PC-3 (cell line): ENCODE measurements around the gene ACVR1. TPM values are rescaled to one million over a fixed set of nuclear protein-coding genes. Genes with fewer than 3 reads are reported as not detected.
A peak's percentile ranks its signal among the peaks of the same experiment; 100 is the strongest.

ENCODE experiments used
- ATAC-seq: fragments of 200-7000 bp; cut with Tn5 transposase; 2 replicates; pipeline ENCODE4 v1.9.1; 2020; ENCODE audit warnings: mild to moderate bottlenecking, moderate library complexity
- BruUV-seq: library from RNA; stranded (reverse); fragments of 400-500 nt; replicated peaks from 2 replicates; lab custom pipeline; 2021; lab: Mats Ljungman, UMichigan
- CTCF ChIA-PET: fragments of 300-600 bp; sonication (Branson Sonifier 250); formaldehyde crosslinking; loops from one replicate; lab custom pipeline; 2022; ENCODE audit warnings: antibody characterized with exemption; lab: Charles Lee
- POLR2A ChIA-PET: fragments of 300-600 bp; sonication (Branson Sonifier 250); formaldehyde crosslinking; loops from one replicate; lab custom pipeline; 2022; ENCODE audit warnings: antibody characterized with exemption; ENCODE audit not compliant: unreplicated experiment; lab: Charles Lee
- DNase-seq: peaks from one replicate; pipeline ENCODE4 v3.0.0-alpha.2; 2015
- H2AFZ ChIP-seq: fragments of 300-600 bp; sonication (generic); 2 replicates; pipeline ENCODE4 v1.6.0; 2016; ENCODE audit warnings: antibody characterized with exemption, low read length
- H3F3A ChIP-seq: fragments of 300-600 bp; sonication (generic); one replicate; pipeline ENCODE4 v1.6.0; 2017; ENCODE audit warnings: antibody characterized with exemption, low read length, control low read depth, mild to moderate bottlenecking; ENCODE audit not compliant: unreplicated experiment
- H3K27ac ChIP-seq: fragments of 300-600 bp; sonication (generic); 2 replicates; pipeline ENCODE4 v1.5.1; 2016; ENCODE audit warnings: mild to moderate bottlenecking, low read length
- H3K27me3 ChIP-seq: fragments of 300-600 bp; sonication (generic); 2 replicates; pipeline ENCODE4 v1.6.1; 2016; ENCODE audit warnings: low read length, mixed read lengths
- H3K36me3 ChIP-seq: fragments of 300-600 bp; sonication (generic); 2 replicates; pipeline ENCODE4 v1.6.1; 2016; ENCODE audit warnings: low read depth, mixed run types, low read length, mixed read lengths
- H3K4me1 ChIP-seq: fragments of 300-600 bp; sonication (generic); 2 replicates; pipeline ENCODE4 v1.5.1; 2016; ENCODE audit warnings: low read length; ENCODE audit not compliant: insufficient read depth
- H3K4me2 ChIP-seq: fragments of 300-600 bp; sonication (generic); 2 replicates; pipeline ENCODE4 v1.6.0; 2016; ENCODE audit warnings: low read length
- H3K4me3 ChIP-seq: fragments of 300-600 bp; sonication (generic); 2 replicates; pipeline ENCODE4 v1.5.1; 2016; ENCODE audit warnings: mild to moderate bottlenecking, low read length, mixed read lengths
- H3K79me2 ChIP-seq: fragments of 300-600 bp; sonication (generic); 2 replicates; pipeline ENCODE4 v1.6.1; 2017; ENCODE audit warnings: low read length, mixed read lengths
- H3K9ac ChIP-seq: fragments of 300-600 bp; sonication (generic); 2 replicates; pipeline ENCODE4 v1.6.0; 2016; ENCODE audit warnings: mild to moderate bottlenecking, low read length
- H3K9me2 ChIP-seq: fragments of 300-600 bp; sonication (generic); replicated peaks from 2 replicates; pipeline ENCODE4 v1.6.1; 2016; ENCODE audit warnings: mixed run types, low read length, mixed read lengths
- H3K9me3 ChIP-seq: fragments of 300-600 bp; sonication (generic); 2 replicates; pipeline ENCODE4 v1.6.1; 2016; ENCODE audit warnings: low read length, mixed read lengths
- H4K20me1 ChIP-seq: fragments of 300-600 bp; sonication (generic); 2 replicates; pipeline ENCODE4 v1.6.1; 2016; ENCODE audit warnings: low read length, mixed read lengths
- EZH2 ChIP-seq: fragments of 300-600 bp; sonication (generic); IDR thresholded peaks from one replicate; pipeline ENCODE4 v1.6.1; 2017; ENCODE audit warnings: antibody characterized with exemption, mild to moderate bottlenecking, low read length; ENCODE audit not compliant: unreplicated experiment
- EZH2phosphoT487 ChIP-seq: fragments of 300-600 bp; sonication (generic); IDR thresholded peaks from 2 replicates; pipeline ENCODE4 v1.6.1; 2018; ENCODE audit warnings: mild to moderate bottlenecking, antibody characterized with exemption, low read length, borderline replicate concordance
- intact Hi-C: fragments of 100-400 bp; cut with micrococcal nuclease; formaldehyde crosslinking; loops from 2 replicates; pipeline ENCODE4 v1.9.0; 2023
- total RNA-seq: library from RNA; depleted of rRNA; stranded (reverse); fragments of >200 nt; gene quantifications from 2 replicates; pipeline ENCODE4 v1.2.3, GENCODE V29; 2014
- TF ChIP-seq, protein P1 (sequence below): fragments of 300-600 bp; sonication (generic); conservative IDR thresholded peaks from 2 replicates; pipeline ENCODE4 v1.5.1; 2017; ENCODE audit warnings: antibody characterized with exemption, low read depth, mild to moderate bottlenecking, low read length

ACVR1 gene
- total RNA-seq, 1 experiment from 2014 or later, result 6.7 TPM

DNA sequence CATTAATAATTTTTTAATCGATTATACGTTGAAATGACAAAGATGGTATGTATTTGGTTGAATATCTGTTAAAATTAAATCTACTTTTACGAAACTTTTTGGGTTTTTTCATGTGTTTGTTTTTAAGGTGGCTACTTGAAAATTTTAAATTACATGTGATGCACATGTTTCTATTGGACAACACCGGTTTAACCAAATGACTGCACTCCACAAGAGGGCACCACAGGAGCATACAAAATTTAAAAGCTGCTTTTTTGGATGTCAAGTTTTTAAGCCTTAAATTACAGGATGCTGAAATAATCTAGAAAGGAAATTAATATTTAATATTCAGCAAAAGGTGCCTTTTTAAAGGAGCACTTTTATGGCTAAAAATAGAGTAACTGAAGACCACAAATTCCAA is 98.7 kb downstream of the ACVR1 start:
- DNase-seq (peak; percentile 77), ATAC-seq (peak; percentile 37)
- intact Hi-C loops, result loop anchor here (1.0 to 10.0 kb wide), 5 partner anchors 99 to 970 kb away; partner anchors contain the start of gene ACVR1
- ChIA-PET CTCF (interaction anchor here (1.0 kb wide), 1 partner anchor 205 kb away, joined by 3 read pairs; no protein-coding TSS in a partner anchor), POLR2A (no interaction called here)
- Histone ChIP-seq H3K9me2 (no peaks in the 10 kb centered on the region), H3K9ac (no peak overlapping the region), H4K20me1 (no peaks in the 10 kb centered on the region), H3K27ac (no peak overlapping the region), H3F3A (no peaks in the 10 kb centered on the region), H3K79me2 (no peaks in the 10 kb centered on the region), H3K36me3 (no peaks in the 10 kb centered on the region; the same call in 1 of the 2 replicates), H3K9me3 (no peaks in the 10 kb centered on the region), H3K4me3 (no peak overlapping the region), H3K4me2 (no peak overlapping the region), H3K4me1 (no peaks in the 10 kb centered on the region), H3K27me3 (no peaks in the 10 kb centered on the region), H2AFZ (no peak overlapping the region)
- no TSS peak for BruUV-seq
- no peak for TF ChIP-seq EZH2phosphoT487
- TF ChIP-seq, protein P1, sequence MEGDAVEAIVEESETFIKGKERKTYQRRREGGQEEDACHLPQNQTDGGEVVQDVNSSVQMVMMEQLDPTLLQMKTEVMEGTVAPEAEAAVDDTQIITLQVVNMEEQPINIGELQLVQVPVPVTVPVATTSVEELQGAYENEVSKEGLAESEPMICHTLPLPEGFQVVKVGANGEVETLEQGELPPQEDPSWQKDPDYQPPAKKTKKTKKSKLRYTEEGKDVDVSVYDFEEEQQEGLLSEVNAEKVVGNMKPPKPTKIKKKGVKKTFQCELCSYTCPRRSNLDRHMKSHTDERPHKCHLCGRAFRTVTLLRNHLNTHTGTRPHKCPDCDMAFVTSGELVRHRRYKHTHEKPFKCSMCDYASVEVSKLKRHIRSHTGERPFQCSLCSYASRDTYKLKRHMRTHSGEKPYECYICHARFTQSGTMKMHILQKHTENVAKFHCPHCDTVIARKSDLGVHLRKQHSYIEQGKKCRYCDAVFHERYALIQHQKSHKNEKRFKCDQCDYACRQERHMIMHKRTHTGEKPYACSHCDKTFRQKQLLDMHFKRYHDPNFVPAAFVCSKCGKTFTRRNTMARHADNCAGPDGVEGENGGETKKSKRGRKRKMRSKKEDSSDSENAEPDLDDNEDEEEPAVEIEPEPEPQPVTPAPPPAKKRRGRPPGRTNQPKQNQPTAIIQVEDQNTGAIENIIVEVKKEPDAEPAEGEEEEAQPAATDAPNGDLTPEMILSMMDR, result peak; percentile 86

DNA sequence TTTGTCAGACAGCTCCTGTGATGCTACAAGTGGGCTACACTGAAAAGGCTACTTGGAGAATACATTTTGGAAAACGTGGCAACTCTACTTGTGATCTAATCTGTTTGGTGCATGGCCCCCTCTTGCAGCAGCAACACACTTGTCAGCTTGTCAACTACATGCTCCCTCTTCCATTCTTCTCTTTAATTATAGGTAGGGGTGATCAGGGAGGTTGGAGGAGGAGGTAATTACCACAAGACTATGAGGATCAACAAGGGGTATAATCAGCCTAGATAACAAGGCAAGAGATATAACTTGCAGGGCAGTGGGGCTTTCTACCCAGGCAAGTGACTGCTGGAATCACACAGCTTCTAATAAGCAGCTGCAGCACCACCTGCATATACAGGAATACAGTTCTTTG is 104.9 kb downstream of the ACVR1 start:
- DNase-seq, result no peak
- H3K27me3 ChIP-seq, result no peaks in the 10 kb centered on the region

DNA sequence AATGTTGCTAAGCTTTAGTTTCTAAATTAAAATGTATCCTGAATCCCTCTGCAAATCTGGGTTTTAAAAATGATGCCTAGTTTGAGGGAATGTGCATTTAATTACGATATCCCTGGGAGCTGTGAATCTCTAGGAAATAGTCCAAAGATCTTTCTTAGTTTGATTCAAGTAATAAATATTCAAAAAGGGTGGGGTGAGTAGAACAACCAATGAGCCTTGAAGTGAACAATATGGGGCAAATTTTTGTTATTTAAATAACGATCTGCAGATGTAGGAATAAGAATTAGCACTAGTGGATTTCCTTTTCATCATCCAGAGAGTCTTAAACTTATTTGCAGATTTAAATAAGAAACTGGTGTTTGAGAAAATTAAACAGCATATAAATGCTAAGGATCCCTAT is 106.3 kb downstream of the ACVR1 start:
- Histone ChIP-seq H3K79me2 (no peaks in the 10 kb centered on the region), H3K9ac (no peak overlapping the region), H3K4me1 (no peaks in the 10 kb centered on the region), H2AFZ (no peak overlapping the region), H3K27ac (no peak overlapping the region), H3K4me3 (no peak overlapping the region), H3F3A (no peaks in the 10 kb centered on the region), H3K36me3 (peaks cover 15% of the 10 kb centered on the region), H3K27me3 (no peaks in the 10 kb centered on the region), H3K9me3 (no peaks in the 10 kb centered on the region), H3K4me2 (no peak overlapping the region), H4K20me1 (no peaks in the 10 kb centered on the region), H3K9me2 (no peaks in the 10 kb centered on the region)
- POLR2A ChIA-PET, result no interaction called here
- CTCF ChIA-PET, result no interaction called here
- intact Hi-C loops, result loop anchor here (5.0 to 10.0 kb wide), 2 partner anchors 143 to 275 kb away; partner anchors contain the start of gene ACVR1C
- no peak for ATAC-seq
- TF ChIP-seq EZH2 (no peak), EZH2phosphoT487 (no peak)
- TF ChIP-seq, protein P1, result no peak
- DNase-seq, result no peak
- BruUV-seq, result no TSS peak

More for the DNA sequence above, 104.9 kb downstream of the ACVR1 start:
- Histone ChIP-seq H3K4me1 (no peaks in the 10 kb centered on the region), H3F3A (no peaks in the 10 kb centered on the region), H3K4me2 (no peak overlapping the region), H3K4me3 (no peak overlapping the region), H3K27ac (no peak overlapping the region), H3K9ac (no peak overlapping the region), H2AFZ (no peak overlapping the region), H3K79me2 (no peaks in the 10 kb centered on the region), H3K36me3 (peaks cover 5% of the 10 kb centered on the region; the same call in 1 of the 2 replicates), H3K9me3 (no peaks in the 10 kb centered on the region), H4K20me1 (no peaks in the 10 kb centered on the region), H3K9me2 (no peaks in the 10 kb centered on the region)
- ATAC-seq, result no peak
- intact Hi-C loops, result loop anchor here (10.0 kb wide), 1 partner anchor 276 kb away; no protein-coding TSS in a partner anchor
- ChIA-PET CTCF (no interaction called here), POLR2A (no interaction called here)
- BruUV-seq, result no TSS peak
- TF ChIP-seq, protein P1, result no peak
- no peak for TF ChIP-seq EZH2phosphoT487
- TF ChIP-seq EZH2, result no peak
